ENCODE measurements around the gene LENG8. TPM values are rescaled to one million over a fixed set of nuclear protein-coding genes. Genes with fewer than 3 reads are reported as not detected.
A peak's percentile ranks its signal among the peaks of the same experiment; 100 is the strongest.
"Not testable (repeated sequence)": the region's sequence is repeated elsewhere in the genome, so short reads cannot be mapped to it uniquely, and the experiment has no call there.

LENG8 gene
- total and polyA plus RNA-seq, 10 of the 15 experiments (the other 5 are each of a cell fraction or from before 2014, with no cell fraction given), result 2.3 to 145 (median 34.4) TPM

- RAD21 ChIA-PET (ENCODE audit: unreplicated experiment); H3K9me3 ChIP-seq (replicated peaks; ENCODE audit: control insufficient read depth, insufficient read depth, low read length); H3K36me3 ChIP-seq (ENCODE audit: control insufficient read depth in 2 of 2, insufficient read depth in 2 of 2, low read length in 1 of 2); POLR2A ChIA-PET; DNase-seq (ENCODE audit: low read depth, low spot score); H3K79me2 ChIP-seq (ENCODE audit: control insufficient read depth, insufficient read depth, low read length); H3K27me3 ChIP-seq (replicated peaks in 1 of 2; ENCODE audit: control insufficient read depth in 2 of 2, insufficient read depth in 2 of 2, low read length in 1 of 2); H3K4me1 ChIP-seq (ENCODE audit: control insufficient read depth, insufficient read depth, low read length); in situ Hi-C loops (cut with MboI); H3K27ac ChIP-seq (ENCODE audit: control insufficient read depth, insufficient read depth); H2AFZ ChIP-seq (ENCODE audit: control insufficient read depth, low read depth, low read length); H4K20me1 ChIP-seq (ENCODE audit: control insufficient read depth, insufficient read depth); CTCF ChIA-PET; intact Hi-C loops (cut with micrococcal nuclease; ENCODE audit: unreplicated experiment); SMC1A ChIA-PET (ENCODE audit: uncharacterized antibody, unreplicated experiment); H3K9ac ChIP-seq (ENCODE audit: control insufficient read depth, insufficient read depth, low read length); H3K4me3 ChIP-seq; H3K4me2 ChIP-seq (ENCODE audit: control insufficient read depth, insufficient read depth): not testable (repeated sequence)
- peak; percentile 23; the same call in 1 of the 2 replicates for TF ChIP-seq RUNX3 (IDR thresholded peaks at IDR 0.05; ENCODE audit: low read length)
- FAIRE-seq, result peak; percentile 73
- BruUV-seq (replicated peaks), result TSS peak; percentile 98
- peak; percentile 86 for ATAC-seq
- WGBS (ENCODE audit: insufficient coverage, insufficient replicate concordance, low lambda C conversion rate, missing lambda C conversion rate), result 16% methylated on average over 8 of the region's 15 CpGs
Measured at GRCh38 chr19:54497747-54498450, 48.9 kb downstream of the LENG8 start.

- CTCF ChIA-PET; FAIRE-seq; H3K9me3 ChIP-seq (replicated peaks; ENCODE audit: control insufficient read depth, insufficient read depth, low read length); POLR2A ChIA-PET; H3K4me2 ChIP-seq (ENCODE audit: control insufficient read depth, insufficient read depth); H2AFZ ChIP-seq (ENCODE audit: control insufficient read depth, low read depth, low read length); RAD21 ChIA-PET (ENCODE audit: unreplicated experiment); H3K4me1 ChIP-seq (ENCODE audit: control insufficient read depth, insufficient read depth, low read length); DNase-seq (ENCODE audit: low read depth, low spot score); H3K4me3 ChIP-seq; H4K20me1 ChIP-seq (ENCODE audit: control insufficient read depth, insufficient read depth); H3K36me3 ChIP-seq (ENCODE audit: control insufficient read depth in 2 of 2, insufficient read depth in 2 of 2, low read length in 1 of 2); H3K27me3 ChIP-seq (replicated peaks in 1 of 2; ENCODE audit: control insufficient read depth in 2 of 2, insufficient read depth in 2 of 2, low read length in 1 of 2); H3K27ac ChIP-seq (ENCODE audit: control insufficient read depth, insufficient read depth); intact Hi-C loops (cut with micrococcal nuclease; ENCODE audit: unreplicated experiment); BruUV-seq (replicated peaks); in situ Hi-C loops (cut with MboI); H3K9ac ChIP-seq (ENCODE audit: control insufficient read depth, insufficient read depth, low read length); H3K79me2 ChIP-seq (ENCODE audit: control insufficient read depth, insufficient read depth, low read length): not testable (repeated sequence)
- SMC1A ChIA-PET (ENCODE audit: uncharacterized antibody, unreplicated experiment), result interaction anchor here (1.6 kb wide), 1 partner anchor 175 kb away, joined by 3 read pairs; no protein-coding TSS in a partner anchor
- ATAC-seq, result peak; percentile 65
- WGBS (ENCODE audit: insufficient coverage, insufficient replicate concordance, low lambda C conversion rate, missing lambda C conversion rate), result 38% methylated on average over 8 of the region's 9 CpGs
Measured at GRCh38 chr19:54498451-54498772, 49.4 kb downstream of the LENG8 start.

Data from GM12878 (cell line).